WTC11 (cell line): ENCODE data around the gene SIAH3.

ENCODE experiments used
- CREB1 ChIP-seq: sonication (generic); formaldehyde crosslinking; IDR thresholded peaks from 2 replicates; pipeline ENCODE4 v1.8.0; 2023; ENCODE audit warnings: mild to moderate bottlenecking, missing genetic modification reagents
- ESRRA ChIP-seq: sonication (generic); formaldehyde crosslinking; IDR thresholded peaks from 2 replicates; pipeline ENCODE4 v1.8.1; 2022; ENCODE audit warnings: mild to moderate bottlenecking, missing genetic modification reagents, borderline replicate concordance
- NR1H2 ChIP-seq: sonication (generic); formaldehyde crosslinking; IDR thresholded peaks from 2 replicates; pipeline ENCODE4 v1.9.0; 2021; ENCODE audit warnings: mild to moderate bottlenecking, moderate library complexity, missing genetic modification reagents
- OVOL2 ChIP-seq: fragments of 250-450 bp; sonication (Bioruptor Pico); IDR thresholded peaks from 2 replicates; pipeline ENCODE4 v1.9.0; 2021; ENCODE audit warnings: mild to moderate bottlenecking, borderline replicate concordance
- SMAD3 ChIP-seq: sonication (generic); formaldehyde crosslinking; IDR thresholded peaks from 2 replicates; pipeline ENCODE4 v1.8.0; 2022; ENCODE audit warnings: missing genetic modification reagents, mild to moderate bottlenecking, borderline replicate concordance
- ZNF671 ChIP-seq: fragments of 250-450 bp; sonication (Bioruptor Pico); IDR thresholded peaks from 2 replicates; pipeline ENCODE4 v1.8.0; 2021; ENCODE audit warnings: mild to moderate bottlenecking
- TF ChIP-seq, protein P1 (sequence below): fragments of 200-600 bp; IDR thresholded peaks from 2 replicates; pipeline ENCODE4 v1.8.0; 2022; ENCODE audit warnings: antibody characterized with exemption
- TF ChIP-seq, protein P2 (sequence below): sonication (generic); formaldehyde crosslinking; IDR thresholded peaks from 2 replicates; pipeline ENCODE4 v1.8.0; 2023; ENCODE audit warnings: mild to moderate bottlenecking, missing genetic modification reagents
- TF ChIP-seq, protein P3 (sequence below): sonication (generic); formaldehyde crosslinking; IDR thresholded peaks from 2 replicates; pipeline ENCODE4 v1.8.1; 2022; ENCODE audit warnings: mild to moderate bottlenecking, missing genetic modification reagents, moderate library complexity, borderline replicate concordance
- TF ChIP-seq, protein P4 (sequence below): sonication (generic); formaldehyde crosslinking; IDR thresholded peaks from 2 replicates; pipeline ENCODE4 v1.8.0; 2022; ENCODE audit warnings: missing genetic modification reagents
- TF ChIP-seq, protein P5 (sequence below): sonication (generic); formaldehyde crosslinking; IDR thresholded peaks from 2 replicates; pipeline ENCODE4 v1.8.1; 2023; ENCODE audit warnings: mild to moderate bottlenecking, missing genetic modification reagents
- TF ChIP-seq, protein P6 (sequence below): sonication (generic); formaldehyde crosslinking; IDR thresholded peaks from 2 replicates; pipeline ENCODE4 v1.8.1; 2022; ENCODE audit warnings: low read depth, missing genetic modification reagents, borderline replicate concordance

DNA sequence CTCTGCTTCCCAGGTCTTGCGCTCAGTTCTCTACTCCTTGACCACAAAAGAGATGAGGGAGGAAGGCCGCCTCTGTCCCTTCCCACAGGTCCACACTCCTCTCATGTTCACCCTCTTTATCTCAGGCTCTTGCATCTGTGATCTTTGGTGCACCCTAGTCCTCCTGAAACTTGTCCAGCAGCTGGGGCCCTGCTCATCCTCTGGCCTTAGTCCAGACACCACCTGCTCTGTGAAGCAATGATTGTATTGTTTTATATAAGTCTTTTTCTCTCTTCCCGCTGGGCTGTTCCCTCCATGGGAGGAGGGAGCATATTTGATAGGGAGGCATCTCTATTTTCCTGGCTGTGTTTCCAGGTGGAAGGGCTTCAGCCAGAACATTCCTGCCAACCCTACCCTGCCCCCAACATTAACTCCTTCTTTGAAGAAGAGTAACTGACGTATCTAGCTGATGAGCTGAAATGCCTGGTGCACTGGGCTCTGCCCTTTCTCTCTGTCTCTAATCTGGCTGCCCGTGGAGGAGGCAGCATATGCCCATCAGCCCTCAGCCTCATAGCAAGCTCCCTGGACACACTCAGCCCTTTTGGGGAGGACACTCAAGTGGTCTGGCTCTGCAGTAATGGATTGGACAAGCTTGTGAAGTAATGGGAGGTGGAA, 38.2 kb upstream of the SIAH3 start:
- TF ChIP-seq, protein P1, sequence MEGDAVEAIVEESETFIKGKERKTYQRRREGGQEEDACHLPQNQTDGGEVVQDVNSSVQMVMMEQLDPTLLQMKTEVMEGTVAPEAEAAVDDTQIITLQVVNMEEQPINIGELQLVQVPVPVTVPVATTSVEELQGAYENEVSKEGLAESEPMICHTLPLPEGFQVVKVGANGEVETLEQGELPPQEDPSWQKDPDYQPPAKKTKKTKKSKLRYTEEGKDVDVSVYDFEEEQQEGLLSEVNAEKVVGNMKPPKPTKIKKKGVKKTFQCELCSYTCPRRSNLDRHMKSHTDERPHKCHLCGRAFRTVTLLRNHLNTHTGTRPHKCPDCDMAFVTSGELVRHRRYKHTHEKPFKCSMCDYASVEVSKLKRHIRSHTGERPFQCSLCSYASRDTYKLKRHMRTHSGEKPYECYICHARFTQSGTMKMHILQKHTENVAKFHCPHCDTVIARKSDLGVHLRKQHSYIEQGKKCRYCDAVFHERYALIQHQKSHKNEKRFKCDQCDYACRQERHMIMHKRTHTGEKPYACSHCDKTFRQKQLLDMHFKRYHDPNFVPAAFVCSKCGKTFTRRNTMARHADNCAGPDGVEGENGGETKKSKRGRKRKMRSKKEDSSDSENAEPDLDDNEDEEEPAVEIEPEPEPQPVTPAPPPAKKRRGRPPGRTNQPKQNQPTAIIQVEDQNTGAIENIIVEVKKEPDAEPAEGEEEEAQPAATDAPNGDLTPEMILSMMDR: no peak
- TF ChIP-seq, protein P2, sequence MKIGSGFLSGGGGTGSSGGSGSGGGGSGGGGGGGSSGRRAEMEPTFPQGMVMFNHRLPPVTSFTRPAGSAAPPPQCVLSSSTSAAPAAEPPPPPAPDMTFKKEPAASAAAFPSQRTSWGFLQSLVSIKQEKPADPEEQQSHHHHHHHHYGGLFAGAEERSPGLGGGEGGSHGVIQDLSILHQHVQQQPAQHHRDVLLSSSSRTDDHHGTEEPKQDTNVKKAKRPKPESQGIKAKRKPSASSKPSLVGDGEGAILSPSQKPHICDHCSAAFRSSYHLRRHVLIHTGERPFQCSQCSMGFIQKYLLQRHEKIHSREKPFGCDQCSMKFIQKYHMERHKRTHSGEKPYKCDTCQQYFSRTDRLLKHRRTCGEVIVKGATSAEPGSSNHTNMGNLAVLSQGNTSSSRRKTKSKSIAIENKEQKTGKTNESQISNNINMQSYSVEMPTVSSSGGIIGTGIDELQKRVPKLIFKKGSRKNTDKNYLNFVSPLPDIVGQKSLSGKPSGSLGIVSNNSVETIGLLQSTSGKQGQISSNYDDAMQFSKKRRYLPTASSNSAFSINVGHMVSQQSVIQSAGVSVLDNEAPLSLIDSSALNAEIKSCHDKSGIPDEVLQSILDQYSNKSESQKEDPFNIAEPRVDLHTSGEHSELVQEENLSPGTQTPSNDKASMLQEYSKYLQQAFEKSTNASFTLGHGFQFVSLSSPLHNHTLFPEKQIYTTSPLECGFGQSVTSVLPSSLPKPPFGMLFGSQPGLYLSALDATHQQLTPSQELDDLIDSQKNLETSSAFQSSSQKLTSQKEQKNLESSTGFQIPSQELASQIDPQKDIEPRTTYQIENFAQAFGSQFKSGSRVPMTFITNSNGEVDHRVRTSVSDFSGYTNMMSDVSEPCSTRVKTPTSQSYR (CRISPR knock-in tag): no peak
- TF ChIP-seq, protein P3, sequence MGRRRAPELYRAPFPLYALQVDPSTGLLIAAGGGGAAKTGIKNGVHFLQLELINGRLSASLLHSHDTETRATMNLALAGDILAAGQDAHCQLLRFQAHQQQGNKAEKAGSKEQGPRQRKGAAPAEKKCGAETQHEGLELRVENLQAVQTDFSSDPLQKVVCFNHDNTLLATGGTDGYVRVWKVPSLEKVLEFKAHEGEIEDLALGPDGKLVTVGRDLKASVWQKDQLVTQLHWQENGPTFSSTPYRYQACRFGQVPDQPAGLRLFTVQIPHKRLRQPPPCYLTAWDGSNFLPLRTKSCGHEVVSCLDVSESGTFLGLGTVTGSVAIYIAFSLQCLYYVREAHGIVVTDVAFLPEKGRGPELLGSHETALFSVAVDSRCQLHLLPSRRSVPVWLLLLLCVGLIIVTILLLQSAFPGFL (CRISPR knock-in tag): no peak
- TF ChIP-seq ESRRA: no peak
- TF ChIP-seq CREB1 (CRISPR knock-in tag): no peak
- TF ChIP-seq NR1H2 (CRISPR knock-in tag): no peak
- no peak for TF ChIP-seq ZNF671 (CRISPR knock-in tag)
- TF ChIP-seq SMAD3 (CRISPR knock-in tag): no peak
- TF ChIP-seq, protein P4, sequence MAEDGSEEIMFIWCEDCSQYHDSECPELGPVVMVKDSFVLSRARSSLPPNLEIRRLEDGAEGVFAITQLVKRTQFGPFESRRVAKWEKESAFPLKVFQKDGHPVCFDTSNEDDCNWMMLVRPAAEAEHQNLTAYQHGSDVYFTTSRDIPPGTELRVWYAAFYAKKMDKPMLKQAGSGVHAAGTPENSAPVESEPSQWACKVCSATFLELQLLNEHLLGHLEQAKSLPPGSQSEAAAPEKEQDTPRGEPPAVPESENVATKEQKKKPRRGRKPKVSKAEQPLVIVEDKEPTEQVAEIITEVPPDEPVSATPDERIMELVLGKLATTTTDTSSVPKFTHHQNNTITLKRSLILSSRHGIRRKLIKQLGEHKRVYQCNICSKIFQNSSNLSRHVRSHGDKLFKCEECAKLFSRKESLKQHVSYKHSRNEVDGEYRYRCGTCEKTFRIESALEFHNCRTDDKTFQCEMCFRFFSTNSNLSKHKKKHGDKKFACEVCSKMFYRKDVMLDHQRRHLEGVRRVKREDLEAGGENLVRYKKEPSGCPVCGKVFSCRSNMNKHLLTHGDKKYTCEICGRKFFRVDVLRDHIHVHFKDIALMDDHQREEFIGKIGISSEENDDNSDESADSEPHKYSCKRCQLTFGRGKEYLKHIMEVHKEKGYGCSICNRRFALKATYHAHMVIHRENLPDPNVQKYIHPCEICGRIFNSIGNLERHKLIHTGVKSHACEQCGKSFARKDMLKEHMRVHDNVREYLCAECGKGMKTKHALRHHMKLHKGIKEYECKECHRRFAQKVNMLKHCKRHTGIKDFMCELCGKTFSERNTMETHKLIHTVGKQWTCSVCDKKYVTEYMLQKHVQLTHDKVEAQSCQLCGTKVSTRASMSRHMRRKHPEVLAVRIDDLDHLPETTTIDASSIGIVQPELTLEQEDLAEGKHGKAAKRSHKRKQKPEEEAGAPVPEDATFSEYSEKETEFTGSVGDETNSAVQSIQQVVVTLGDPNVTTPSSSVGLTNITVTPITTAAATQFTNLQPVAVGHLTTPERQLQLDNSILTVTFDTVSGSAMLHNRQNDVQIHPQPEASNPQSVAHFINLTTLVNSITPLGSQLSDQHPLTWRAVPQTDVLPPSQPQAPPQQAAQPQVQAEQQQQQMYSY (CRISPR knock-in tag): no peak
- TF ChIP-seq OVOL2: no peak
- TF ChIP-seq, protein P5, sequence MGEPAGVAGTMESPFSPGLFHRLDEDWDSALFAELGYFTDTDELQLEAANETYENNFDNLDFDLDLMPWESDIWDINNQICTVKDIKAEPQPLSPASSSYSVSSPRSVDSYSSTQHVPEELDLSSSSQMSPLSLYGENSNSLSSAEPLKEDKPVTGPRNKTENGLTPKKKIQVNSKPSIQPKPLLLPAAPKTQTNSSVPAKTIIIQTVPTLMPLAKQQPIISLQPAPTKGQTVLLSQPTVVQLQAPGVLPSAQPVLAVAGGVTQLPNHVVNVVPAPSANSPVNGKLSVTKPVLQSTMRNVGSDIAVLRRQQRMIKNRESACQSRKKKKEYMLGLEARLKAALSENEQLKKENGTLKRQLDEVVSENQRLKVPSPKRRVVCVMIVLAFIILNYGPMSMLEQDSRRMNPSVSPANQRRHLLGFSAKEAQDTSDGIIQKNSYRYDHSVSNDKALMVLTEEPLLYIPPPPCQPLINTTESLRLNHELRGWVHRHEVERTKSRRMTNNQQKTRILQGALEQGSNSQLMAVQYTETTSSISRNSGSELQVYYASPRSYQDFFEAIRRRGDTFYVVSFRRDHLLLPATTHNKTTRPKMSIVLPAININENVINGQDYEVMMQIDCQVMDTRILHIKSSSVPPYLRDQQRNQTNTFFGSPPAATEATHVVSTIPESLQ (CRISPR knock-in tag): no peak
- TF ChIP-seq, protein P6, sequence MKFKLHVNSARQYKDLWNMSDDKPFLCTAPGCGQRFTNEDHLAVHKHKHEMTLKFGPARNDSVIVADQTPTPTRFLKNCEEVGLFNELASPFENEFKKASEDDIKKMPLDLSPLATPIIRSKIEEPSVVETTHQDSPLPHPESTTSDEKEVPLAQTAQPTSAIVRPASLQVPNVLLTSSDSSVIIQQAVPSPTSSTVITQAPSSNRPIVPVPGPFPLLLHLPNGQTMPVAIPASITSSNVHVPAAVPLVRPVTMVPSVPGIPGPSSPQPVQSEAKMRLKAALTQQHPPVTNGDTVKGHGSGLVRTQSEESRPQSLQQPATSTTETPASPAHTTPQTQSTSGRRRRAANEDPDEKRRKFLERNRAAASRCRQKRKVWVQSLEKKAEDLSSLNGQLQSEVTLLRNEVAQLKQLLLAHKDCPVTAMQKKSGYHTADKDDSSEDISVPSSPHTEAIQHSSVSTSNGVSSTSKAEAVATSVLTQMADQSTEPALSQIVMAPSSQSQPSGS (CRISPR knock-in tag): no peak
